Stimulated activated CD8-positive, alpha-beta memory T cell treated with anti-CD3 and anti-CD28 coated beads, Interleukin-7, amount 100 ng/mL, for 4 hours (primary cell): ENCODE results near the gene KAT8.
"Not testable (repeated sequence)": the region's sequence is repeated elsewhere in the genome, so short reads cannot be mapped to it uniquely, and the experiment has no call there.

Experiments used
- DNase-seq, 2 donors: peaks; one replicate each; pipeline ENCODE4 v3.0.0-alpha.2; 2020; ENCODE audit warnings: low read depth in 2 of 2

KAT8 gene

GRCh38 chr16:31131841-31132271, 14.4 kb downstream of the KAT8 start:
- DNase-seq = no peak

- DNase-seq = no peak
Observed at GRCh38 chr16:31132303-31132979, 15.0 kb downstream of the KAT8 start.

- no peak for DNase-seq
Observed at GRCh38 chr16:31133046-31133501, 15.6 kb downstream of the KAT8 start.

- no peak for DNase-seq
Observed at GRCh38 chr16:31134091-31134571, 16.7 kb downstream of the KAT8 start.

GRCh38 chr16:31134625-31135534, 17.4 kb downstream of the KAT8 start:
- DNase-seq = no peak

- DNase-seq = no peak
Observed at GRCh38 chr16:31135535-31136286, 18.2 kb downstream of the KAT8 start, which contains the start of gene PRSS8. Gene PRSS8, minus strand, starts transcription at chr16:31135727. Its CDS starts 229 bp downstream, at chr16:31135498.

- DNase-seq = no peak
Observed at GRCh38 chr16:31136287-31136662, 18.8 kb downstream of the KAT8 start.

- DNase-seq = not testable (repeated sequence)
Observed at GRCh38 chr16:31136822-31137499, 19.5 kb downstream of the KAT8 start.

GRCh38 chr16:31138621-31139578, 21.4 kb downstream of the KAT8 start:
- DNase-seq = no peak

- not testable (repeated sequence) for DNase-seq
Observed at GRCh38 chr16:31141071-31141469, 23.6 kb downstream of the KAT8 start.

GRCh38 chr16:31141489-31142108, 24.1 kb downstream of the KAT8 start:
- no peak for DNase-seq

GRCh38 chr16:31142109-31143010, 24.9 kb downstream of the KAT8 start:
- peak; percentile 95 to 97 for DNase-seq

GRCh38 chr16:31143011-31143693, 25.7 kb downstream of the KAT8 start:
- DNase-seq = no peak

GRCh38 chr16:31143694-31144148, 26.3 kb downstream of the KAT8 start:
- no peak for DNase-seq

GRCh38 chr16:31144418-31144817, 27.0 kb downstream of the KAT8 start:
- not testable (repeated sequence) for DNase-seq

GRCh38 chr16:31145398-31145990, 28.0 kb downstream of the KAT8 start:
- DNase-seq = no peak

- no peak for DNase-seq
Observed at GRCh38 chr16:31147574-31147973, 30.1 kb downstream of the KAT8 start.
